Sigmoid colon (tissue), 7 donors: ENCODE data around the gene MAP1LC3B. TPM values are rescaled to one million over a fixed set of nuclear protein-coding genes. Genes with fewer than 3 reads are reported as not detected.
A peak's percentile ranks its signal among the peaks of the same experiment; 100 is the strongest.

Source experiments
- DNase-seq: peaks from one replicate; pipeline ENCODE4 v3.0.0-alpha.2; 2019
- H3K27ac ChIP-seq, 4 donors: fragments of 200-600 bp; sonication (generic); one replicate each; pipeline ENCODE4 v1.5.1; 2016 to 2019; ENCODE audit warnings: mild to moderate bottlenecking in 1 of 4
- H3K27me3 ChIP-seq, 3 donors: fragments of 200-600 bp; sonication (generic); one replicate each; pipeline ENCODE4 v1.5.1; 2019; ENCODE audit warnings: mild to moderate bottlenecking in 1 of 3
- H3K36me3 ChIP-seq, 4 donors: fragments of 200-600 bp; sonication (generic); one replicate each; pipeline ENCODE4 v1.5.1; 2016 to 2019
- H3K4me1 ChIP-seq, 4 donors: fragments of 200-600 bp; sonication (generic); one replicate each; pipeline ENCODE4 v1.5.1; 2017 to 2019
- H3K4me3 ChIP-seq, 4 donors: fragments of 200-600 bp; sonication (generic); one replicate each; pipeline ENCODE4 v1.5.1; 2017 to 2019; ENCODE audit warnings: mild to moderate bottlenecking in 2 of 4, moderate library complexity in 1 of 4
- H3K9me3 ChIP-seq, 4 donors: fragments of 200-600 bp in 3 of 4; sonication (generic) in 3 of 4; one replicate each; pipeline versions ENCODE4 v1.5.1 to v1.6.1; 2013 to 2019
- CTCF ChIP-seq, 4 experiments: fragments of 450-650 bp in 3 of 4; fragments of 200-600 bp in 1 of 4; IDR thresholded peaks; one replicate each; pipeline ENCODE4 v1.5.1; 2016 to 2019; ENCODE audit warnings: antibody characterized with exemption in 4 of 4, mild to moderate bottlenecking in 3 of 4, moderate library complexity in 2 of 4
- EP300 ChIP-seq, 4 donors: sonication (generic); formaldehyde crosslinking; IDR thresholded peaks; one replicate each; pipeline ENCODE4 v1.6.1; 2017; ENCODE audit warnings: antibody characterized with exemption in 4 of 4
- POLR2A ChIP-seq, 2 donors: fragments of 450-650 bp; IDR thresholded peaks; one replicate each; pipeline ENCODE4 v1.6.1; 2016; ENCODE audit warnings: antibody characterized with exemption in 2 of 2, mild to moderate bottlenecking in 2 of 2, moderate library complexity in 2 of 2
- POLR2AphosphoS5 ChIP-seq, 4 donors: sonication (generic); formaldehyde crosslinking; IDR thresholded peaks; one replicate each; pipeline ENCODE4 v1.6.1; 2017; ENCODE audit warnings: antibody characterized with exemption in 4 of 4
- WGBS, 2 donors: extraction: QIAGEN DNeasy Blood & Tissue Kit; methylation state at CpG; one replicate each; pipeline ENCODE4 v1.1.7; 2013; 5-methylcytosine and 5-hydroxymethylcytosine counted together
- intact Hi-C: fragments of 100-400 bp; cut with DNase I; formaldehyde crosslinking; loops from one replicate; pipeline ENCODE4 v1.15.1; 2023
- polyA plus RNA-seq, 3 donors: library from polyadenylated mRNA; stranded (reverse); fragments of 200-250 nt; gene quantifications; one replicate each; pipeline ENCODE4 v1.2.3, GENCODE V29; 2013
- total RNA-seq, 4 donors: library from RNA; depleted of rRNA; stranded (reverse); fragments of >200 nt; gene quantifications; one replicate each; pipeline ENCODE4 v1.1.0, GENCODE V29; 2016
- donor health status: healthy with polysubstance abuse.
- donor health status: Bipolar disorder and iron deficiency.
- donor health status: healthy.

The MAP1LC3B gene
- total and polyA plus RNA-seq, 7 donors = 48.0 to 137 (median 62.4) TPM

DNA sequence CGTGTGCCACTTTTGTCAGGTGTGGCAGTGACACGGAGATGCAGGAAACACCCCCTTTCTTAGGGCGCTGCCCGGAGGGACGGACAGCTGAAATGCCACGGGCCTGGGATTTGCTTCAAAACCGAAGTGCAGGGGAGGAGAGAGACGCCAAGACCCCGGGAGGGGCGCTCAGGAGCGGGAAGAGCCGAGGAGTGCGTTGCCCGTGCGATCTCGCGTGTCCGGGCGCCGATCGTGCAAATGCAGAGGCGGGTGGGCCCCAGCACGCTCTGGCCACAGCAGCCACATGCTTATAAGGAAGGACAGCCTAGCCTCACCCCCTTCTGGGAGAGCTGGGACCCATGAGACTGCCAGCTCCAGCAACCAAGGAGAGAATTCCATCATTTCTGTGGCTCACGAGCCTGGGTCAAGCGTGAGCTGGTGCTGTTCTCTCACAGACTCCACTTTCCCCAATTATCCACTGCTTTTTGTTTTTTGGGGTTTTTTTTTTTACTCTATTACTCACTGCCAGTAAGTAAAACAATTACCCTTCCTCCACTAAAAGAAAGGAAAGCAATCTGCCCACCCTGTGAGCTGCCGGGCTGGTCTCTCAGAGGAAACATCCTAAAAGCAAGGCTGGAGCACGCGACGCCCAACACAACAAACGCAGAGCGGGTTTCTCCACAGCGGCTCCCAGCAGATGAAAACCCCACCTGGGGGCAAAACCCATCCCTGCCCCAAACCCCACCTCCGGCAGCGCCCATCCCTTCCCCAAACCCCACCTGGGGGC, 47.8 kb upstream of the MAP1LC3B start:
- WGBS, 2 donors = 88 to 89% methylated on average over 34 of the region's 34 CpGs
- DNase-seq = no peak
- Histone ChIP-seq H3K4me1 (peaks cover 0 to 8% (median 2%) of the 10 kb centered on the region in 4 donors), H3K27ac (peak overlapping the region in 2 of 4 donors; percentile 43 to 57), H3K27me3 (no peaks in the 10 kb centered on the region), H3K9me3 (no peaks in the 10 kb centered on the region), H3K4me3 (no peak overlapping the region), H3K36me3 (peaks cover 30 to 79% (median 44%) of the 10 kb centered on the region in 4 donors)
- TF ChIP-seq EP300 (IDR thresholded peaks at IDR 0.05) = no peak
- TF ChIP-seq POLR2A (IDR thresholded peaks at IDR 0.05) = no peak
- TF ChIP-seq CTCF (IDR thresholded peaks at IDR 0.05) = no peak
- no peak for TF ChIP-seq POLR2AphosphoS5 (IDR thresholded peaks at IDR 0.05)
- intact Hi-C loops = no loop called here

- no peak for DNase-seq
- TF ChIP-seq CTCF (IDR thresholded peaks at IDR 0.05) (no peak), EP300 (IDR thresholded peaks at IDR 0.05) (no peak)
- intact Hi-C loops = no loop called here
- H3K36me3 ChIP-seq = peaks cover 29 to 71% (median 41%) of the 10 kb centered on the region in 4 donors
- peaks cover 0 to 8% (median 2%) of the 10 kb centered on the region in 4 donors for H3K4me1 ChIP-seq
- peak overlapping the region in 3 of 4 donors; percentile 22 to 57 (median 43) for H3K27ac ChIP-seq
- no peaks in the 10 kb centered on the region for H3K9me3 ChIP-seq
- WGBS, 2 donors = 24 to 63% methylated on average over 17 of the region's 17 CpGs
- H3K4me3 ChIP-seq = no peak overlapping the region
- H3K27me3 ChIP-seq = no peaks in the 10 kb centered on the region
Measured at GRCh38 chr16:87344931-87345631, 47.1 kb upstream of the MAP1LC3B start.

DNA sequence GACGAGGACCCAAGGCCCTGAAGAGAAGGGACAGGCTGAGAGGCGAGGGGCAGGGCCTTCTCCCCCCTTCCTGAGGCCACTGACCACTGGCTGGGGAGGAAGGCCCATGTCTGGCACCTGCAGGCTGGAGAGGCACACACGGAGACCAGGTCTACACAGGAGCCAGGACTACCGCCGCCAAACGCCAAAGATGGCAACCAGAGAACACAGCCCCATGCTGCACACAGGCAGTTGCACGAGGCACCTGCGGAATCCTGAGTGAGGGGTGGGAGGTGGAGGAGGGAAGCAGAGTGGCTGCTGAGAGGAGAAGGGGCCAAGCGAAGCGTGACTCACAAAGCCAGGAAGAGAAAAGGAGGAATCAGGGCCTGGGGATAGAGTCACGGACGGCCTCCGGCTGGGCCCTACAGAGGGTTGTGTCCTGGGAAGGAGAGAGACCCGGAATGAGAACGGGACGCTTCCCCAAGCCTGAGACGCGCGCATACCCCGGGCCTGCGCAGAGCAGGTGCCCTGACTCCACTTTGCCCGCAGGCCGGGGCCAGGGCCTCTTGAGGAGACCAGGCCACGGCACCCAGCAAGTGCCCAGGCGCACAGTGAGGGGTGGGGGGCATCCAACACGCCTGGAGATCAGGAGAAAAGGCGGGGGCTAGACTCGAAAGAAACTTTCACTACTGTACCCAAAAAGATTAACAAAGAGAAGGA, 46.3 kb upstream of the MAP1LC3B start:
- TF ChIP-seq POLR2AphosphoS5 (IDR thresholded peaks at IDR 0.05) (no peak), CTCF (IDR thresholded peaks at IDR 0.05) (no peak)
- intact Hi-C loops = no loop called here
- WGBS, 2 donors = 95% methylated on average over 28 of the region's 28 CpGs
- Histone ChIP-seq H3K4me1 (peaks cover 0 to 11% (median 7%) of the 10 kb centered on the region in 4 donors), H3K9me3 (no peaks in the 10 kb centered on the region), H3K4me3 (no peak overlapping the region), H3K27ac (peak overlapping the region in 3 of 4 donors; percentile 22 to 57 (median 43)), H3K27me3 (no peaks in the 10 kb centered on the region), H3K36me3 (peaks cover 29 to 65% (median 41%) of the 10 kb centered on the region in 4 donors)
- DNase-seq = no peak

DNA sequence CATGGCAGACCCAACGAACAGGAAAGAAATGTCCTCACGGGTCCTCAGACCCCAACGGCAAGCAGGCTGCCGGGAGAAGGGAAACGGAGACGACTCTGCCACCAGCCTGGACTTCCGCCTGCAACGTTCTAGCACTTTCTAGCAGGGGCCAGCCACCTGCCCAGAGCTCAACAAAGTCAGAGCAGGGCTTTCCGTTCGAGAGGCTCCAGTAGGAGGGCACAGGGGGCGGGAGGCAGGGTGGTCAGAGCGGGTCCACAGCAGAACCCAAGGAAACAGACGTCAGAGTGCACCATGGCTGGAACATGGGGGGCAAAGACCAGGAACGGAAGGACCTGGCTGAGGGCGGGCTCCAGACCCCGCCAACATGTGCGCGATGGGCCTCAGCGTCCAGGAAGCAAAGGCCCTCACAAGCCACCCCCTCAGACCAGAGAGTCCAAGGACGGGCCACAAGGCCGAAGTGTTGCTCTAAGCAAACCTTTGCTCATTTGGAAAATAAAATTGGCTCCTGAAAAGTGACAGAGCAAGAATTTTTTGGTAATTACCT, 45.5 kb upstream of the MAP1LC3B start:
- no peaks in the 10 kb centered on the region for H3K9me3 ChIP-seq
- TF ChIP-seq POLR2AphosphoS5 (IDR thresholded peaks at IDR 0.05) = no peak
- no peak for TF ChIP-seq POLR2A (IDR thresholded peaks at IDR 0.05)
- no peak for TF ChIP-seq EP300 (IDR thresholded peaks at IDR 0.05)
- no peak for TF ChIP-seq CTCF (IDR thresholded peaks at IDR 0.05)
- H3K27me3 ChIP-seq = no peaks in the 10 kb centered on the region
- intact Hi-C loops = no loop called here
- H3K36me3 ChIP-seq = peaks cover 28 to 58% (median 40%) of the 10 kb centered on the region in 4 donors
- peaks cover 0 to 18% (median 13%) of the 10 kb centered on the region in 4 donors for H3K4me1 ChIP-seq
- 96 to 97% methylated on average over 21 of the region's 21 CpGs for WGBS, 2 donors
- H3K27ac ChIP-seq = no peak overlapping the region
- no peak for DNase-seq
- H3K4me3 ChIP-seq = no peak overlapping the region
